SJCRH30 (cell line): ENCODE data around the gene MEIOSIN. TPM values are rescaled to one million over a fixed set of nuclear protein-coding genes. Genes with fewer than 3 reads are reported as not detected.
"Not testable (repeated sequence)": the region's sequence is repeated elsewhere in the genome, so short reads cannot be mapped to it uniquely, and the experiment has no call there.

ENCODE experiments used
- DNase-seq, 2 experiments: peaks; one replicate each; pipeline ENCODE4 v3.0.0-alpha.2; 2015 to 2020
- H3K27ac ChIP-seq: fragments of 250-450 bp; sonication (Bioruptor Pico); 2 replicates; pipeline ENCODE4 v1.5.1; 2020; ENCODE audit warnings: mild to moderate bottlenecking, moderate library complexity
- H3K27me3 ChIP-seq: fragments of 250-450 bp; sonication (Bioruptor Pico); 2 replicates; pipeline ENCODE4 v1.5.1; 2020; ENCODE audit warnings: mild to moderate bottlenecking, moderate library complexity
- H3K36me3 ChIP-seq: fragments of 250-450 bp; sonication (Bioruptor Pico); 2 replicates; pipeline ENCODE4 v1.5.1; 2020; ENCODE audit warnings: mild to moderate bottlenecking, moderate library complexity
- H3K4me1 ChIP-seq: fragments of 250-450 bp; sonication (Bioruptor Pico); 2 replicates; pipeline ENCODE4 v1.5.1; 2020; ENCODE audit warnings: mild to moderate bottlenecking, moderate library complexity
- H3K4me3 ChIP-seq: fragments of 250-450 bp; sonication (Bioruptor Pico); 2 replicates; pipeline ENCODE4 v1.5.1; 2020; ENCODE audit warnings: mild to moderate bottlenecking, moderate library complexity
- H3K9me3 ChIP-seq: fragments of 250-450 bp; sonication (Bioruptor Pico); replicated peaks from 2 replicates; pipeline ENCODE4 v1.5.1; 2020; ENCODE audit warnings: mild to moderate bottlenecking, moderate library complexity
- total RNA-seq: library from RNA; depleted of rRNA; stranded (reverse); fragments of >200 nt; shearing (Covaris generic); gene quantifications from 2 replicates; pipeline ENCODE4 v1.2.3, GENCODE V29; 2014

MEIOSIN gene
- total RNA-seq, 1 experiment from 2014 or later: not detected

- no peaks in the 10 kb centered on the region for H3K4me1 ChIP-seq
- peaks cover 23% of the 10 kb centered on the region for H3K27me3 ChIP-seq
- no peak for DNase-seq
- no peak overlapping the region for H3K4me3 ChIP-seq
- H3K36me3 ChIP-seq: no peaks in the 10 kb centered on the region
- H3K9me3 ChIP-seq: no peaks in the 10 kb centered on the region
- H3K27ac ChIP-seq: no peak overlapping the region
Observed at GRCh38 chr19:45746866-45747265, 13.6 kb downstream of the MEIOSIN start.

- Histone ChIP-seq H3K9me3 (no peaks in the 10 kb centered on the region), H3K36me3 (no peaks in the 10 kb centered on the region), H3K4me1 (no peaks in the 10 kb centered on the region), H3K27ac (no peak overlapping the region), H3K4me3 (no peak overlapping the region), H3K27me3 (peaks cover 20% of the 10 kb centered on the region)
- DNase-seq: no peak
Observed at GRCh38 chr19:45747513-45747912, 14.3 kb downstream of the MEIOSIN start.

- H3K9me3 ChIP-seq, DNase-seq, H3K27ac ChIP-seq, H3K4me3 ChIP-seq, H3K27me3 ChIP-seq, H3K36me3 ChIP-seq, H3K4me1 ChIP-seq: not testable (repeated sequence)
Observed at GRCh38 chr19:45751483-45751882, 18.2 kb downstream of the MEIOSIN start.

GRCh38 chr19:45752639-45753038 lies 19.4 kb downstream of the MEIOSIN start:
- Histone ChIP-seq H3K9me3 (no peaks in the 10 kb centered on the region), H3K36me3 (no peaks in the 10 kb centered on the region), H3K27me3 (0 out of 2 replicates have a peak, but pooled peaks cover 2% of the 10 kb centered on the region), H3K4me3 (no peak overlapping the region), H3K27ac (no peak overlapping the region), H3K4me1 (no peaks in the 10 kb centered on the region)
- DNase-seq: no peak

GRCh38 chr19:45753548-45753947 lies 20.3 kb downstream of the MEIOSIN start:
- no peaks in the 10 kb centered on the region for H3K4me1 ChIP-seq
- no peaks in the 10 kb centered on the region for H3K9me3 ChIP-seq
- H3K4me3 ChIP-seq: no peak overlapping the region
- DNase-seq: no peak
- no peak overlapping the region for H3K27ac ChIP-seq
- H3K27me3 ChIP-seq: 0 out of 2 replicates have a peak, but pooled peaks cover 8% of the 10 kb centered on the region
- no peaks in the 10 kb centered on the region for H3K36me3 ChIP-seq

GRCh38 chr19:45754323-45754722 lies 21.1 kb downstream of the MEIOSIN start:
- H3K4me1 ChIP-seq: no peaks in the 10 kb centered on the region
- H3K36me3 ChIP-seq: no peaks in the 10 kb centered on the region
- no peaks in the 10 kb centered on the region for H3K9me3 ChIP-seq
- H3K27me3 ChIP-seq: 0 out of 2 replicates have a peak, but pooled peaks cover 8% of the 10 kb centered on the region
- no peak overlapping the region for H3K4me3 ChIP-seq
- H3K27ac ChIP-seq: no peak overlapping the region
- no peak for DNase-seq

GRCh38 chr19:45757695-45758094 lies 24.5 kb downstream of the MEIOSIN start:
- 0 out of 2 replicates have a peak, but pooled peaks cover 8% of the 10 kb centered on the region for H3K27me3 ChIP-seq
- H3K27ac ChIP-seq: no peak overlapping the region
- H3K9me3 ChIP-seq: no peaks in the 10 kb centered on the region
- no peak for DNase-seq
- no peaks in the 10 kb centered on the region for H3K36me3 ChIP-seq
- H3K4me1 ChIP-seq: no peaks in the 10 kb centered on the region
- no peak overlapping the region for H3K4me3 ChIP-seq

- H3K9me3 ChIP-seq: no peaks in the 10 kb centered on the region
- H3K27me3 ChIP-seq: peaks cover 15% of the 10 kb centered on the region; the same call in 1 of the 2 replicates
- H3K4me3 ChIP-seq: no peak overlapping the region
- DNase-seq: no peak
- no peak overlapping the region for H3K27ac ChIP-seq
- H3K36me3 ChIP-seq: no peaks in the 10 kb centered on the region
- H3K4me1 ChIP-seq: peaks cover 3% of the 10 kb centered on the region
Observed at GRCh38 chr19:45758921-45759320, 25.7 kb downstream of the MEIOSIN start.

GRCh38 chr19:45761714-45762113 lies 28.5 kb downstream of the MEIOSIN start:
- Histone ChIP-seq H3K4me1 (peaks cover 18% of the 10 kb centered on the region), H3K27me3 (peaks cover 18% of the 10 kb centered on the region), H3K36me3 (no peaks in the 10 kb centered on the region), H3K4me3 (no peak overlapping the region), H3K9me3 (no peaks in the 10 kb centered on the region), H3K27ac (no peak overlapping the region)
- DNase-seq: no peak

GRCh38 chr19:45762870-45763631 lies 29.8 kb downstream of the MEIOSIN start:
- Histone ChIP-seq H3K27ac (no peak overlapping the region), H3K4me1 (peaks cover 19% of the 10 kb centered on the region)

GRCh38 chr19:45763691-45764294 lies 30.6 kb downstream of the MEIOSIN start:
- no peak overlapping the region for H3K4me3 ChIP-seq
- no peaks in the 10 kb centered on the region for H3K36me3 ChIP-seq
- H3K9me3 ChIP-seq: no peaks in the 10 kb centered on the region
- H3K27me3 ChIP-seq: peaks cover 10% of the 10 kb centered on the region
- no peak overlapping the region for H3K27ac ChIP-seq
- DNase-seq: peak in 1 of 2 experiments; percentile 30
- peaks cover 19% of the 10 kb centered on the region for H3K4me1 ChIP-seq

More at GRCh38 chr19:45762870-45763631, 29.8 kb downstream of the MEIOSIN start:
- H3K27me3 ChIP-seq: peaks cover 12% of the 10 kb centered on the region
- no peaks in the 10 kb centered on the region for H3K36me3 ChIP-seq
- H3K4me3 ChIP-seq: no peak overlapping the region
- no peak for DNase-seq
- H3K9me3 ChIP-seq: no peaks in the 10 kb centered on the region

- H3K27ac ChIP-seq: no peak overlapping the region
- H3K36me3 ChIP-seq: no peaks in the 10 kb centered on the region
- H3K9me3 ChIP-seq: no peaks in the 10 kb centered on the region
- H3K4me3 ChIP-seq: no peak overlapping the region
- H3K27me3 ChIP-seq: peaks cover 10% of the 10 kb centered on the region
- H3K4me1 ChIP-seq: peaks cover 19% of the 10 kb centered on the region
- no peak for DNase-seq
Observed at GRCh38 chr19:45764475-45764874, 31.2 kb downstream of the MEIOSIN start.

GRCh38 chr19:45764945-45765701 lies 31.9 kb downstream of the MEIOSIN start:
- Histone ChIP-seq H3K4me3 (no peak overlapping the region), H3K27me3 (peaks cover 10% of the 10 kb centered on the region), H3K9me3 (no peaks in the 10 kb centered on the region), H3K4me1 (peaks cover 22% of the 10 kb centered on the region), H3K27ac (no peak overlapping the region), H3K36me3 (no peaks in the 10 kb centered on the region)
- DNase-seq: no peak

- H3K9me3 ChIP-seq: no peaks in the 10 kb centered on the region
- no peaks in the 10 kb centered on the region for H3K36me3 ChIP-seq
- H3K4me1 ChIP-seq: peaks cover 22% of the 10 kb centered on the region
- H3K27me3 ChIP-seq: peaks cover 10% of the 10 kb centered on the region
- no peak overlapping the region for H3K4me3 ChIP-seq
- no peak for DNase-seq
- H3K27ac ChIP-seq: no peak overlapping the region
Observed at GRCh38 chr19:45765702-45766295, 32.6 kb downstream of the MEIOSIN start.
